GM10266 (cell line): ENCODE measurements around the gene ARHGEF4.
A peak's percentile ranks its signal among the peaks of the same experiment; 100 is the strongest.

Experiments used
- DNase-seq: peaks from one replicate; pipeline ENCODE4 v3.0.0; 2012; ENCODE audit errors: extremely low spot score
- TF ChIP-seq, protein P1 (sequence below): IDR thresholded peaks from 2 replicates; pipeline ENCODE4 v1.5.1; 2012; ENCODE audit warnings: mild to moderate bottlenecking, low read depth; ENCODE audit not compliant: control insufficient read depth, insufficient read depth; ENCODE audit errors: missing control alignments

Gene ARHGEF4, protein sequence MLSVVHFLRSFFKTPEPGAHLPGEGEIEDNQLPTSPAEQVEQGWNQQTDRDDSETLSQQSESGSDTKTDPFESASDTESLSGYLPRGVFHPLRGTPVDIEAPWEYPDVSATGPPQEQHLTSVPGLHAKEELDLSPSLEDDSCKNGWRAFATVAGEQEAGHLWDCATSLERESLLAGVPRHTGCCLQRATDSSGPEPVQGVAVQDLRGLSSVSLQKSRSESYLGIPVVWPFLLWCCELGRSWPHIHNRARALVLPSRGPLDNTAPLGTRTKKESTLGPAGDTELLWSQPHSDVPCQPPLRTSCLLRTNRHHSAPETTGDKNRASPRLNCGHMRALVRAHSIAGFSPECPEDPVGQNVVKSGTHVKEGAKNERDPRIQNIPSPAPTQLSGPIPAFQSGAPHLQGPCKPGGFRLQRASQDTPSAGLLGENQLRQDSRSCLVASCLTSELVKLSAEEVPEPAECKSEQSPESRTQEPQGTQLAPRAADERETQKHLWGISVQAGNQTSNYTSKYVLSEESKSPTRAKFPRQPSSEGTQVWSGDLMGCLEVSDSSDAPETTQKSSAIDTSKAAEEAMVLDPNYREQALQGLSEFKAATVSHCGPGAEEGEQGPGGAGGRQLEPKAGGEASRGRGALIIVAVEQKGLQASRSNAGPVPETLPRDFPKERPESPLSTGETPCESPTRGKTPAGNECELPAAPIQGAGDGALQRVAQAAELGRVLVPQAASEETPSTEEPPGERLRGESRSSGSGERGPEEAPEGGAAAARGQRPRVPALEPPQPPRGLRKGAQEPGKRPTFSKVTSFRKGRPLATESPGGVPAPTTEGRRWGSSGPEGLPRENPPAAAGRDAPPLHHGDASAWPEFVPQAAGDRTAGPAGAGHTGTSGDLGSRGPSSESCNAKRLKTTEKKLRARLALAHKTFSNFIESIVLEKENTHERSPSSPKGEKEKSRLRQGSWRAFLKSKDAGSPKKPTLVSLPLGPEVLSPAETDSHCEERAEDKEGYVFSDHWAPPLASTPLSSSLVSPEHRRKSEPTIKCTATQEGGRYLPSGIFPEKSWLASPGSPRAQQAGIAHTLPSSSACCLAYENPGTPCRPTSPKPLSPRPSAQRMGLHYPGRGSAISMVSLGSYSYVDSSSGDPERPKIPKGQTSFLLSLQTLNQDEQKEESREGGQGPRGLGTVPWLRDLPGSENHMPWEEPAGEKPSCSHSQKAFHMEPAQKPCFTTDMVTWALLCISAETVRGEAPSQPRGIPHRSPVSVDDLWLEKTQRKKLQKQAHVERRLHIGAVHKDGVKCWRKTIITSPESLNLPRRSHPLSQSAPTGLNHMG (N-terminal part only)

DNA sequence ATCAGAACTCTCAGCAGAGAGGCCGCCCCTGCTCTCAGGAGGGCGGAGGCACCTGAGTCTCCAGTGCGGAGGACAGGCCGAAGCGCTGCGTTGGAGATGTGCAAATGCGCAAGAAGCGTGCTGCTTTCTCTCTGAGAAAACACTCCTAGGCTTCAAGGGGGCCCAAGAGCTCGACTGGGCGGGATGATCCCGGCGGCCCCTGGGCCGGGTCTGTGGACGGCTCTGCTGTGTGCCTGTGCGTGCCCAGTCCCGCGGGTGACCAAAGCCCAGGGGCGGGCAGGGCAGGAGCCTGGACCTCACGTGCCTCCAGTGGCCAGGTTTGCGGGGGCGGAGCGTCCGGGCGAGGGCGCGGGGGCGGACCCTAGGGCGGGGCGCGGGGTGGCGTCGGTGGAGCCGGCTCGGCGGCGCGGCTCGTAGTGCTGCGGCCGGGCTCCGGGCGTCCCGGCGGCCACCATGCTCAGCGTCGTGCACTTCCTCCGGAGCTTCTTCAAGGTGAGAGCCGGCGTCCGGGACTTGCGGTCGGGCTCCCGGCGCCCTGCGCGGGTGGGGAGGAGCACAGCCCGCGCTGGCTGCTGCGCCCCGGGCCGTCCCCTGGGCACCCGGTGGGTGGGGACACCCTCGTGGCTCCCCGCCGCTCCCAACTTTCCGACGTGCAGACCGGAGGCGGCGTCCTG lies at the start of gene ARHGEF4:
Gene ARHGEF4, plus strand, starts transcription at position 414 of the 674 bp plus-strand sequence. Its CDS starts 40 bp downstream, at position 454.
- TF ChIP-seq, protein P1, sequence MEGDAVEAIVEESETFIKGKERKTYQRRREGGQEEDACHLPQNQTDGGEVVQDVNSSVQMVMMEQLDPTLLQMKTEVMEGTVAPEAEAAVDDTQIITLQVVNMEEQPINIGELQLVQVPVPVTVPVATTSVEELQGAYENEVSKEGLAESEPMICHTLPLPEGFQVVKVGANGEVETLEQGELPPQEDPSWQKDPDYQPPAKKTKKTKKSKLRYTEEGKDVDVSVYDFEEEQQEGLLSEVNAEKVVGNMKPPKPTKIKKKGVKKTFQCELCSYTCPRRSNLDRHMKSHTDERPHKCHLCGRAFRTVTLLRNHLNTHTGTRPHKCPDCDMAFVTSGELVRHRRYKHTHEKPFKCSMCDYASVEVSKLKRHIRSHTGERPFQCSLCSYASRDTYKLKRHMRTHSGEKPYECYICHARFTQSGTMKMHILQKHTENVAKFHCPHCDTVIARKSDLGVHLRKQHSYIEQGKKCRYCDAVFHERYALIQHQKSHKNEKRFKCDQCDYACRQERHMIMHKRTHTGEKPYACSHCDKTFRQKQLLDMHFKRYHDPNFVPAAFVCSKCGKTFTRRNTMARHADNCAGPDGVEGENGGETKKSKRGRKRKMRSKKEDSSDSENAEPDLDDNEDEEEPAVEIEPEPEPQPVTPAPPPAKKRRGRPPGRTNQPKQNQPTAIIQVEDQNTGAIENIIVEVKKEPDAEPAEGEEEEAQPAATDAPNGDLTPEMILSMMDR = no peak
- DNase-seq = peak; percentile 70

GRCh38 chr2:130787841-130788240 lies 48.9 kb upstream of the ARHGEF4 start:
- TF ChIP-seq, protein P1 = no peak

GRCh38 chr2:130790312-130790711 lies 46.4 kb upstream of the ARHGEF4 start:
- DNase-seq = no peak
- TF ChIP-seq, protein P1 = no peak

More at GRCh38 chr2:130787841-130788240, 48.9 kb upstream of the ARHGEF4 start:
- no peak for DNase-seq

GRCh38 chr2:130790804-130791616 lies 45.7 kb upstream of the ARHGEF4 start:
- TF ChIP-seq, protein P1 = no peak

GRCh38 chr2:130791617-130791939 lies 45.1 kb upstream of the ARHGEF4 start:
- DNase-seq = no peak

More at GRCh38 chr2:130790804-130791616, 45.7 kb upstream of the ARHGEF4 start:
- DNase-seq = no peak

More at GRCh38 chr2:130791617-130791939, 45.1 kb upstream of the ARHGEF4 start:
- TF ChIP-seq, protein P1 = no peak
